Measurements from ENCODE around the gene CFAP54.
"Not testable (repeated sequence)": the region's sequence is repeated elsewhere in the genome, so short reads cannot be mapped to it uniquely, and the experiment has no call there.

The CFAP54 gene

GRCh38 chr12:96617178-96617577 lies 127.8 kb downstream of the CFAP54 start:
- no peak for DNase-seq (ENCODE audit: low read depth in 3 of 3)

- DNase-seq (ENCODE audit: low read depth in 3 of 3) = no peak
These were observed 133.8 kb downstream of the CFAP54 start for GRCh38 chr12:96623155-96623554.

- DNase-seq (ENCODE audit: low read depth in 3 of 3) = no peak
These were observed 134.4 kb downstream of the CFAP54 start for GRCh38 chr12:96623656-96624217.

GRCh38 chr12:96635844-96636243 lies 146.5 kb downstream of the CFAP54 start:
- DNase-seq (ENCODE audit: low read depth in 3 of 3) = no peak

GRCh38 chr12:96636895-96637294 lies 147.5 kb downstream of the CFAP54 start:
- no peak for DNase-seq (ENCODE audit: low read depth in 3 of 3)

GRCh38 chr12:96648923-96649322 lies 159.5 kb downstream of the CFAP54 start:
- DNase-seq (ENCODE audit: low read depth in 3 of 3) = no peak

GRCh38 chr12:96652870-96653269 lies 163.5 kb downstream of the CFAP54 start:
- DNase-seq (ENCODE audit: low read depth in 3 of 3) = no peak

GRCh38 chr12:96658075-96658474 lies 168.7 kb downstream of the CFAP54 start:
- DNase-seq (ENCODE audit: low read depth in 3 of 3) = no peak

GRCh38 chr12:96669786-96670185 lies 180.4 kb downstream of the CFAP54 start:
- DNase-seq (ENCODE audit: low read depth in 3 of 3) = no peak

- DNase-seq (ENCODE audit: low read depth in 3 of 3) = no peak
These were observed 181.0 kb downstream of the CFAP54 start for GRCh38 chr12:96670334-96670899.

GRCh38 chr12:96675519-96675918 lies 186.1 kb downstream of the CFAP54 start:
- DNase-seq (ENCODE audit: low read depth in 3 of 3) = not testable (repeated sequence)

GRCh38 chr12:96677363-96677762 lies 188.0 kb downstream of the CFAP54 start:
- no peak for DNase-seq (ENCODE audit: low read depth in 3 of 3)

- DNase-seq (ENCODE audit: low read depth in 3 of 3) = no peak
These were observed 198.3 kb downstream of the CFAP54 start for GRCh38 chr12:96687719-96688118.

- DNase-seq (ENCODE audit: low read depth in 3 of 3) = no peak
These were observed 209.1 kb downstream of the CFAP54 start for GRCh38 chr12:96698521-96698920.

GRCh38 chr12:96698965-96699364 lies 209.6 kb downstream of the CFAP54 start:
- no peak for DNase-seq (ENCODE audit: low read depth in 3 of 3)

GRCh38 chr12:96701856-96702255 lies 212.5 kb downstream of the CFAP54 start:
- no peak for DNase-seq (ENCODE audit: low read depth in 3 of 3)

- DNase-seq (ENCODE audit: low read depth in 3 of 3) = no peak
These were observed 220.9 kb downstream of the CFAP54 start for GRCh38 chr12:96710127-96710745.

GRCh38 chr12:96711364-96711763 lies 222.0 kb downstream of the CFAP54 start:
- DNase-seq (ENCODE audit: low read depth in 3 of 3) = no peak

GRCh38 chr12:96714199-96714598 lies 224.8 kb downstream of the CFAP54 start:
- DNase-seq (ENCODE audit: low read depth in 3 of 3) = no peak

- no peak for DNase-seq (ENCODE audit: low read depth in 3 of 3)
These were observed 230.4 kb downstream of the CFAP54 start for GRCh38 chr12:96719660-96720362.

- DNase-seq (ENCODE audit: low read depth in 3 of 3) = no peak
These were observed 231.0 kb downstream of the CFAP54 start for GRCh38 chr12:96720363-96720705.

- DNase-seq (ENCODE audit: low read depth in 3 of 3) = not testable (repeated sequence)
These were observed 240.1 kb downstream of the CFAP54 start for GRCh38 chr12:96729466-96729865.

- DNase-seq (ENCODE audit: low read depth in 3 of 3) = no peak
These were observed 240.5 kb downstream of the CFAP54 start for GRCh38 chr12:96729886-96730285.

Measured in stimulated activated CD4-positive, alpha-beta T cell treated with anti-CD3 and anti-CD28 coated beads, TNF-alpha, amount 100 ng/mL, for 4 hours (primary cell).